SK-N-SH treated with all-trans-retinoic acid at 6 μM for 48 hours (cell line): ENCODE data around the gene ZBTB7C.

Experiments
- ATAC-seq: fragments of 200-7000 bp; cut with Tn5 transposase; 3 replicates; pipeline ENCODE4 v1.9.1; 2020; ENCODE audit warnings: mild to moderate bottlenecking, moderate library complexity
- ARNTL ChIP-seq: fragments of 450-650 bp; formaldehyde crosslinking; IDR thresholded peaks from 2 replicates; pipeline ENCODE4 v1.5.0; 2020; ENCODE audit warnings: low read depth, mild to moderate bottlenecking, moderate library complexity, borderline replicate concordance
- BACH2 ChIP-seq: fragments of 250-450 bp; sonication (Bioruptor Pico); IDR thresholded peaks from 2 replicates; pipeline ENCODE4 v1.9.0; 2021; ENCODE audit warnings: mild to moderate bottlenecking, borderline replicate concordance
- CSDC2 ChIP-seq: fragments of 250-450 bp; sonication (Bioruptor Pico); IDR thresholded peaks from 2 replicates; pipeline ENCODE4 v1.5.0; 2020; ENCODE audit warnings: mild to moderate bottlenecking, moderate library complexity
- ESRRG ChIP-seq: fragments of 250-450 bp; sonication (Bioruptor Pico); IDR thresholded peaks from 2 replicates; pipeline ENCODE4 v1.6.1; 2021; ENCODE audit warnings: mild to moderate bottlenecking
- GLIS3 ChIP-seq: fragments of 250-450 bp; sonication (Bioruptor Pico); IDR thresholded peaks from 2 replicates; pipeline ENCODE4 v1.5.0; 2020; ENCODE audit warnings: mild to moderate bottlenecking, moderate library complexity
- ISL1 ChIP-seq: fragments of 250-450 bp; sonication (Bioruptor Pico); IDR thresholded peaks from 2 replicates; pipeline ENCODE4 v2.1.2; 2022; ENCODE audit warnings: mild to moderate bottlenecking, moderate library complexity
- OSR1 ChIP-seq: fragments of 250-450 bp; sonication (Bioruptor Pico); IDR thresholded peaks from 2 replicates; pipeline ENCODE4 v1.8.0; 2022; ENCODE audit warnings: moderate library complexity, mild to moderate bottlenecking, inconsistent platforms
- PPARA ChIP-seq: fragments of 250-450 bp; sonication (Bioruptor Pico); IDR thresholded peaks from 2 replicates; pipeline ENCODE4 v1.5.0; 2020; ENCODE audit warnings: mild to moderate bottlenecking, borderline replicate concordance
- RARB ChIP-seq: fragments of 250-450 bp; sonication (Bioruptor Pico); IDR thresholded peaks from 2 replicates; pipeline ENCODE4 v1.8.0; 2021; ENCODE audit warnings: mild to moderate bottlenecking, moderate library complexity
- SNAI2 ChIP-seq: fragments of 250-450 bp; sonication (Bioruptor Pico); IDR thresholded peaks from 2 replicates; pipeline ENCODE4 v1.5.0; 2020; ENCODE audit warnings: mild to moderate bottlenecking, moderate library complexity
- TCF4 ChIP-seq: fragments of 250-450 bp; sonication (Bioruptor Pico); IDR thresholded peaks from 2 replicates; pipeline ENCODE4 v1.8.0; 2021; ENCODE audit warnings: mild to moderate bottlenecking, moderate library complexity, borderline replicate concordance
- TOX ChIP-seq: fragments of 250-450 bp; sonication (Bioruptor Pico); IDR thresholded peaks from 2 replicates; pipeline ENCODE4 v1.8.0; 2021; ENCODE audit warnings: mild to moderate bottlenecking, moderate library complexity, borderline replicate concordance
- ZC3H10 ChIP-seq: fragments of 250-450 bp; sonication (Bioruptor Pico); IDR thresholded peaks from 2 replicates; pipeline ENCODE4 v1.5.1; 2021; ENCODE audit warnings: mild to moderate bottlenecking, moderate library complexity
- ZFP3 ChIP-seq: fragments of 250-450 bp; sonication (Bioruptor Pico); IDR thresholded peaks from 2 replicates; pipeline ENCODE4 v1.5.0; 2020; ENCODE audit warnings: mild to moderate bottlenecking, moderate library complexity
- ZFP30 ChIP-seq: fragments of 450-650 bp; formaldehyde crosslinking; IDR thresholded peaks from 2 replicates; pipeline ENCODE4 v1.5.0; 2022; ENCODE audit warnings: mild to moderate bottlenecking, moderate library complexity
- ZNF565 ChIP-seq: fragments of 450-650 bp; formaldehyde crosslinking; conservative IDR thresholded peaks from 2 replicates; pipeline ENCODE4 v1.5.0; 2020; ENCODE audit warnings: low read depth, mild to moderate bottlenecking, moderate library complexity
- ZNF70 ChIP-seq: fragments of 450-650 bp; formaldehyde crosslinking; IDR thresholded peaks from 2 replicates; pipeline ENCODE4 v1.5.0; 2020; ENCODE audit warnings: mild to moderate bottlenecking, moderate library complexity
- ZNF8 ChIP-seq: fragments of 450-650 bp; formaldehyde crosslinking; IDR thresholded peaks from 2 replicates; pipeline ENCODE4 v1.5.0; 2020; ENCODE audit warnings: mild to moderate bottlenecking, moderate library complexity
- TF ChIP-seq, protein P1 (sequence below): fragments of 250-450 bp; sonication (Bioruptor Pico); IDR thresholded peaks from 2 replicates; pipeline ENCODE4 v1.8.0; 2021; ENCODE audit warnings: low read depth, mild to moderate bottlenecking, moderate library complexity, borderline replicate concordance
- TF ChIP-seq, protein P2 (sequence below): fragments of 250-450 bp; sonication (Bioruptor Pico); IDR thresholded peaks from 2 replicates; pipeline ENCODE4 v1.8.0; 2020; ENCODE audit warnings: mild to moderate bottlenecking, moderate library complexity, borderline replicate concordance
- TF ChIP-seq, protein P3 (sequence below): fragments of 250-450 bp; sonication (Bioruptor Pico); IDR thresholded peaks from 2 replicates; pipeline ENCODE4 v1.5.1; 2020; ENCODE audit warnings: low read depth, mild to moderate bottlenecking, moderate library complexity
- TF ChIP-seq, protein P4 (sequence below): fragments of 250-450 bp; sonication (Bioruptor Pico); IDR thresholded peaks from 2 replicates; pipeline ENCODE4 v1.5.1; 2021; ENCODE audit warnings: mild to moderate bottlenecking, moderate library complexity
- TF ChIP-seq, protein P5 (sequence below): fragments of 250-450 bp; sonication (Bioruptor Pico); IDR thresholded peaks from 2 replicates; pipeline ENCODE4 v1.5.0; 2020; ENCODE audit warnings: mild to moderate bottlenecking, moderate library complexity

ZBTB7C gene

DNA sequence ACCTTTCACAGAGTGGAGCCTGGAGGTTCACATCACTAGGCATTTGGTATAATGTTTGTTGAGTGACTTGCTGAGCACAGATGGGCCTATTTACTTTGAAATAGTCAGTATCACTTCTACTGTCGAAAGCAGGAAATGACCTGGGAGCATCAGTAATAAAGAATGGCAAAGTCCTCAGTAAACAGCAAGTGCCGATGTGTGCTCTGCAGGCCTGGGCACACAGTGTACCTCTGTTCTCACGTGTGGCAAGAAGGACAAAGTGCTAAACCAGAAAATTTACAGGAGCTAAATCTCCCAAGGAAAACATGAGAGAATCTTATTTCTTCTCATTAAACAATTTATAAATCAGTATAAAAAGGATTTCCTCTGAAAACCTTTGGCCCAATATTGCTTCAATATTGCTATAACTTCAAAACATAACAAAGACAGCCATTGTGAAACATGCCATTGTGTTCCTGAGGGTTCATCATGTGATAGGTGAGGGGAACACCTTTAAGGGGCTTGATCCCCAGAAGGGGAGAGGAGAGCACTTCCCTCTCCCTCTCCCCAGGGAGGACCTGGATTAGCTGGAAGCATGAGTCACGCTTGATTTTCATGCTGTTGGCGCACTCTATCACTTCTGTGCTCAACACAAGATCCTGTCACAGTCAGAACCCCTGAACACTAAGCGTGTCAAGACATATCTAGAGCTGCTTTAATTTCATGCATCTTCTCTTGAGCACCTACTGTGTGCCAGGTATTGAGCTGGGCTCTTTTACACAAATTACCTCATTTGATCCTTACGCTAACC lies 347.2 kb downstream of the ZBTB7C start:
- no peak for ATAC-seq
- TF ChIP-seq ZNF70 (CRISPR knock-in tag) (no peak), TOX (no peak), ZNF8 (CRISPR knock-in tag) (no peak), ISL1 (CRISPR knock-in tag) (no peak), ARNTL (CRISPR knock-in tag) (no peak), RARB (CRISPR knock-in tag) (no peak), CSDC2 (CRISPR knock-in tag) (no peak), ZFP30 (CRISPR knock-in tag) (no peak), ZC3H10 (CRISPR knock-in tag) (no peak), ZFP3 (no peak), TCF4 (CRISPR knock-in tag) (no peak), PPARA (no peak), ESRRG (CRISPR knock-in tag) (no peak), BACH2 (CRISPR knock-in tag) (no peak)
- TF ChIP-seq, protein P1, sequence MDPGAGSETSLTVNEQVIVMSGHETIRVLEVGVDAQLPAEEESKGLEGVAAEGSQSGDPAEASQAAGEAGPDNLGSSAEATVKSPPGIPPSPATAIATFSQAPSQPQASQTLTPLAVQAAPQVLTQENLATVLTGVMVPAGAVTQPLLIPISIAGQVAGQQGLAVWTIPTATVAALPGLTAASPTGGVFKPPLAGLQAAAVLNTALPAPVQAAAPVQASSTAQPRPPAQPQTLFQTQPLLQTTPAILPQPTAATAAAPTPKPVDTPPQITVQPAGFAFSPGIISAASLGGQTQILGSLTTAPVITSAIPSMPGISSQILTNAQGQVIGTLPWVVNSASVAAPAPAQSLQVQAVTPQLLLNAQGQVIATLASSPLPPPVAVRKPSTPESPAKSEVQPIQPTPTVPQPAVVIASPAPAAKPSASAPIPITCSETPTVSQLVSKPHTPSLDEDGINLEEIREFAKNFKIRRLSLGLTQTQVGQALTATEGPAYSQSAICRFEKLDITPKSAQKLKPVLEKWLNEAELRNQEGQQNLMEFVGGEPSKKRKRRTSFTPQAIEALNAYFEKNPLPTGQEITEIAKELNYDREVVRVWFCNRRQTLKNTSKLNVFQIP (CRISPR knock-in tag): no peak
- TF ChIP-seq, protein P2, sequence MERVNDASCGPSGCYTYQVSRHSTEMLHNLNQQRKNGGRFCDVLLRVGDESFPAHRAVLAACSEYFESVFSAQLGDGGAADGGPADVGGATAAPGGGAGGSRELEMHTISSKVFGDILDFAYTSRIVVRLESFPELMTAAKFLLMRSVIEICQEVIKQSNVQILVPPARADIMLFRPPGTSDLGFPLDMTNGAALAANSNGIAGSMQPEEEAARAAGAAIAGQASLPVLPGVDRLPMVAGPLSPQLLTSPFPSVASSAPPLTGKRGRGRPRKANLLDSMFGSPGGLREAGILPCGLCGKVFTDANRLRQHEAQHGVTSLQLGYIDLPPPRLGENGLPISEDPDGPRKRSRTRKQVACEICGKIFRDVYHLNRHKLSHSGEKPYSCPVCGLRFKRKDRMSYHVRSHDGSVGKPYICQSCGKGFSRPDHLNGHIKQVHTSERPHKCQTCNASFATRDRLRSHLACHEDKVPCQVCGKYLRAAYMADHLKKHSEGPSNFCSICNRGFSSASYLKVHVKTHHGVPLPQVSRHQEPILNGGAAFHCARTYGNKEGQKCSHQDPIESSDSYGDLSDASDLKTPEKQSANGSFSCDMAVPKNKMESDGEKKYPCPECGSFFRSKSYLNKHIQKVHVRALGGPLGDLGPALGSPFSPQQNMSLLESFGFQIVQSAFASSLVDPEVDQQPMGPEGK (CRISPR knock-in tag): no peak
- TF ChIP-seq, protein P3, sequence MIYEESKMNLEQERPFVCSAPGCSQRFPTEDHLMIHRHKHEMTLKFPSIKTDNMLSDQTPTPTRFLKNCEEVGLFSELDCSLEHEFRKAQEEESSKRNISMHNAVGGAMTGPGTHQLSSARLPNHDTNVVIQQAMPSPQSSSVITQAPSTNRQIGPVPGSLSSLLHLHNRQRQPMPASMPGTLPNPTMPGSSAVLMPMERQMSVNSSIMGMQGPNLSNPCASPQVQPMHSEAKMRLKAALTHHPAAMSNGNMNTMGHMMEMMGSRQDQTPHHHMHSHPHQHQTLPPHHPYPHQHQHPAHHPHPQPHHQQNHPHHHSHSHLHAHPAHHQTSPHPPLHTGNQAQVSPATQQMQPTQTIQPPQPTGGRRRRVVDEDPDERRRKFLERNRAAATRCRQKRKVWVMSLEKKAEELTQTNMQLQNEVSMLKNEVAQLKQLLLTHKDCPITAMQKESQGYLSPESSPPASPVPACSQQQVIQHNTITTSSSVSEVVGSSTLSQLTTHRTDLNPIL: no peak
- TF ChIP-seq, protein P4, sequence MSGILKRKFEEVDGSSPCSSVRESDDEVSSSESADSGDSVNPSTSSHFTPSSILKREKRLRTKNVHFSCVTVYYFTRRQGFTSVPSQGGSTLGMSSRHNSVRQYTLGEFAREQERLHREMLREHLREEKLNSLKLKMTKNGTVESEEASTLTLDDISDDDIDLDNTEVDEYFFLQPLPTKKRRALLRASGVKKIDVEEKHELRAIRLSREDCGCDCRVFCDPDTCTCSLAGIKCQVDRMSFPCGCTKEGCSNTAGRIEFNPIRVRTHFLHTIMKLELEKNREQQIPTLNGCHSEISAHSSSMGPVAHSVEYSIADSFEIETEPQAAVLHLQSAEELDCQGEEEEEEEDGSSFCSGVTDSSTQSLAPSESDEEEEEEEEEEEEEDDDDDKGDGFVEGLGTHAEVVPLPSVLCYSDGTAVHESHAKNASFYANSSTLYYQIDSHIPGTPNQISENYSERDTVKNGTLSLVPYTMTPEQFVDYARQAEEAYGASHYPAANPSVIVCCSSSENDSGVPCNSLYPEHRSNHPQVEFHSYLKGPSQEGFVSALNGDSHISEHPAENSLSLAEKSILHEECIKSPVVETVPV (CRISPR knock-in tag): no peak

DNA sequence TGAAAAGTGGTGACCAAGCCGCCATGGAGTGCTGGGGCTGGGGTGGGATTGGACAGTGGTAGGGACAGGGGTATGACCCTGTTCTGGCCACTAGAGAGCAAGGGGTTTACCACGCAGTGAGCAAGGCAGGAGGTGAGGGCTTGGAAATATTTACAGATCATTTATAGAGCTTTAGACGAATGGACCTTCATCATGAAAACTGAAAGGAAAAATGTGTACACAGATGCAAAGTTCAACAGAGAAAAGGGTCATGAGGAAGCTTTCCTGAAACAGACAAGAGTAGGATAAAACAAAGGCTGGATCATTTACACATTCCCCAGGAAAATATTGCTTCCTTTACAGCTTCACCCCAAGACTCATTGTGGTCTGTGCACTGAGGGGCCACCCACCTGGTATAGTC lies 348.2 kb downstream of the ZBTB7C start:
- no peak for ATAC-seq
- TF ChIP-seq RARB (CRISPR knock-in tag): no peak
- no peak for TF ChIP-seq CSDC2 (CRISPR knock-in tag)
- TF ChIP-seq ARNTL (CRISPR knock-in tag): no peak
- TF ChIP-seq BACH2 (CRISPR knock-in tag): no peak
- no peak for TF ChIP-seq ZNF565 (CRISPR knock-in tag)
- no peak for TF ChIP-seq PPARA
- no peak for TF ChIP-seq OSR1 (CRISPR knock-in tag)
- no peak for TF ChIP-seq ZFP3
- TF ChIP-seq TOX: no peak
- TF ChIP-seq SNAI2 (CRISPR knock-in tag): no peak
- TF ChIP-seq, all 23 proteins: peak for 0

DNA sequence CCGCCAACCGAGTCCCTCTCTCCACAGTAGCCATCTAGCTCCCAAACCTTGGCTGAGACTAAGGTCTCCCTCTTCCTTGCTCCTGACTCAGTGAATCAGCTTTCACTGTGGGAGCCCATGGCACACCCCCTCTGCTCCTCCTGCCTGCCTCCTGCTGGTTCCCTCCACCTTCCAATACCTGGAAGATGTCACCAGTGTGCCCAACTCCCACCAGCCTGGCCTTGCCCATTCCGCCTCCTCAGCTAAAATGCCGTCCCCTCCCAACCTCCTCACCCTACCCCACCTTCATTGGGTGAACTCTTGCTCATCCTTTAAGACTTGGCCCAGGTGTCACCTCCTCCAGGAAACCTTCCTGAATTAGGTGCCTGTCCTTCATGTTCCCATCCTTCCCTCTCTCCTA lies 348.8 kb downstream of the ZBTB7C start:
- TF ChIP-seq, protein P5, sequence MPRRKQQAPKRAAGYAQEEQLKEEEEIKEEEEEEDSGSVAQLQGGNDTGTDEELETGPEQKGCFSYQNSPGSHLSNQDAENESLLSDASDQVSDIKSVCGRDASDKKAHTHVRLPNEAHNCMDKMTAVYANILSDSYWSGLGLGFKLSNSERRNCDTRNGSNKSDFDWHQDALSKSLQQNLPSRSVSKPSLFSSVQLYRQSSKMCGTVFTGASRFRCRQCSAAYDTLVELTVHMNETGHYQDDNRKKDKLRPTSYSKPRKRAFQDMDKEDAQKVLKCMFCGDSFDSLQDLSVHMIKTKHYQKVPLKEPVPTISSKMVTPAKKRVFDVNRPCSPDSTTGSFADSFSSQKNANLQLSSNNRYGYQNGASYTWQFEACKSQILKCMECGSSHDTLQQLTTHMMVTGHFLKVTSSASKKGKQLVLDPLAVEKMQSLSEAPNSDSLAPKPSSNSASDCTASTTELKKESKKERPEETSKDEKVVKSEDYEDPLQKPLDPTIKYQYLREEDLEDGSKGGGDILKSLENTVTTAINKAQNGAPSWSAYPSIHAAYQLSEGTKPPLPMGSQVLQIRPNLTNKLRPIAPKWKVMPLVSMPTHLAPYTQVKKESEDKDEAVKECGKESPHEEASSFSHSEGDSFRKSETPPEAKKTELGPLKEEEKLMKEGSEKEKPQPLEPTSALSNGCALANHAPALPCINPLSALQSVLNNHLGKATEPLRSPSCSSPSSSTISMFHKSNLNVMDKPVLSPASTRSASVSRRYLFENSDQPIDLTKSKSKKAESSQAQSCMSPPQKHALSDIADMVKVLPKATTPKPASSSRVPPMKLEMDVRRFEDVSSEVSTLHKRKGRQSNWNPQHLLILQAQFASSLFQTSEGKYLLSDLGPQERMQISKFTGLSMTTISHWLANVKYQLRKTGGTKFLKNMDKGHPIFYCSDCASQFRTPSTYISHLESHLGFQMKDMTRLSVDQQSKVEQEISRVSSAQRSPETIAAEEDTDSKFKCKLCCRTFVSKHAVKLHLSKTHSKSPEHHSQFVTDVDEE: no peak
- TF ChIP-seq ZC3H10 (CRISPR knock-in tag) (no peak), ZNF565 (CRISPR knock-in tag) (no peak), ARNTL (CRISPR knock-in tag) (no peak), GLIS3 (CRISPR knock-in tag) (no peak)
- TF ChIP-seq, protein P1 (CRISPR knock-in tag): no peak
- TF ChIP-seq, all 23 proteins: peak for 0
- ATAC-seq: no peak
